Stimulated activated naive CD4-positive, alpha-beta T cell treated with Interleukin-2 at 50 U/mL for 16 hours (primary cell): ENCODE data around the gene SEMA4D.

Source experiments
- DNase-seq: peaks from one replicate; lab custom pipeline; 2025; lab: John Stamatoyannopoulos, UW

The SEMA4D gene

DNA sequence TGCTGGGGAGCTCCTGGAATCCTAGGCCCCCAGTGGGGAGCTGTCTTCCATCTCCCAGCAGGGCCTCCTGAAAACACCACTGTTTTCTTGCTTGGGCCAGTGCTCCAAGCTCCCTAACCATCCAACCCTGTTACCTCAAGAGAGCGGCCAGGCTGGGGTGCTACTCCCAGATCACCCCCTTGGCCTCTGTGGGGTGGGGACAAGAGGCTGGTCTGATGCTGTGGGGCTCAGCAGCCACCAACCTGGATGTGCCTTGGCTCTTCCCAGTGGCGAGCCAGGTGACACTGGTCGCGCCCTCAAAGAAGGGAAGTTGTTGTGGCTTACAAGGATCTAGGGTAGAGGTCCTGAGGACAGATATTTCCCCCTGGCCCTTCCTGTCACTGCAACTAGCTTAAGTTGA is 130.6 kb downstream of the SEMA4D start:
- no peak for DNase-seq

DNA sequence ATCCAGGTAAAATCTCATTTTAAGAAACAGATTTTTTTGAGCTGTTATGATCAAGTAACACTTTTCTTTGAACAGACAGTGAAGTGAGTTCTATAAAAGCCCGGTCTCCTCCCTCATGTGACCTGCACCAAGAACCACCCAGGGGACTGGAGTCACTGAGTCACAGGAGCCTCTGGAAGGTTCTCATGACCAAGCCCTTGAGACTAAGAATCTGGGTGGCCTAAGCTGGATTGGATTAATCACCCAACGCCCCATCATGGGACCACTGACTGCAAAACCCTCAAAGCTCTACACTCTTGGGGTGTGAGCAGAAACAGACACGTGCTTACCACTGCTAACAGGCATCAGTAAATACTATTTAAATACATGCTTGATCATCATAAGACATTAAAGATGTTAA is 131.2 kb downstream of the SEMA4D start:
- no peak for DNase-seq

DNA sequence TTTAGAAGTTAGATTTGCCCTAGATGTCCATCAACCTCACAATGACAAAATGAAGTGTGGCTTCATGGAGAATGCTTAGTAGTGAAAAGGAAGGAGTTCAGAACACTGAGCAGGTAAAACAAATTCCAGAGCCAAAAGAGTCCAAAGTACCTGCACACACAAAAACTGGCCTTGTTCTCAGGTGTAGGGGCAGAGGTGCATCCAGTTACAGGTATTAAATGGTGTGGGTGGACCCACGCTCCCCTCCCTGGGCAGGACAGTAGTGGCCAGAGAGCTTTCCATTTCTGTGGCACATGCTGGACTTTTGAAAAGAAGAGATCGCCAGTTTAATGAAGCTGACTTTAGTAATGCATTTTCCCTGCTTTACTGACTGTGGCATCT is 132.4 kb downstream of the SEMA4D start:
- DNase-seq, result no peak

DNA sequence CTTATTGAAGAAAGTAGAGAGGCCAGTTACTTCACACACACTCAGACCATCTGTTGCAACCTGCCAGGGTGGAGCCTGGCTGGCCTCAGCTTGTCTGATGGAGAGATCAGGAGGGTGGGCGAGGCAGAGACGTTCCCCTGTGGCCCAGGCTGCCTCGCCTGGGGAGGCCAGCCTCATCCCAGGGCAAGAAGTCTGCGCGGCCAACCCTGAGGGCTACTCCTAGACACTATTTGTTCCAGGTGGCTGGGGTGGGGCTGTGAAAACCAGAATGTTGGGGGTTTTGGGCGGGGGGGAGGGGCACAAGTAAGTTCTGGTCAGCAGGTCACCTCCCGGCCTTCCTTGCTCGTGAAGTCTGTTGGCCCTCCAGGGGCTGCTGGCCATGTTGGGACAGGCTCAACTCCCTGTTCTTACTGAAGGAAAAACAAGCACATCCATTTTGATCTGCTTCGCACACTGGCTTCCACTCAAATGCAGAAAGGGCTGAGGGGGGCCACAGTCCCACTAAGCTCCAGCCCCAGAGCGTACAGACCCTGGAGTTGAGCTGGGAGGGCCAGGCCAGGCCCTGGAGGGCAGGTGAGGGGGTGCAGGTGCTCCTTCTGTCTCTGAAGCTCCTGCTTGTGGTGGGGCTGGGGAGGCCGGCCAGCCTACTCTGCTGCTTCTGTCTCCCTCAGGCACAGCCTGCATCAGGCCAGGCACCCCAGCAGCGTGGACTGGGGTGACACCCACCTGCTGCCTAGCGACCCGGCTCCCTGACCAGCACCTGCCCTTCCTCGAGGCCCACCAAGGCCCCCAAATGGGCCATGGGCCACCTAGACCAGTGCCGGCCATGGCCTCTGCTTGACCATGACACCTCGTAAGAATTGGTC is 133.0 kb downstream of the SEMA4D start:
- DNase-seq, result no peak

DNA sequence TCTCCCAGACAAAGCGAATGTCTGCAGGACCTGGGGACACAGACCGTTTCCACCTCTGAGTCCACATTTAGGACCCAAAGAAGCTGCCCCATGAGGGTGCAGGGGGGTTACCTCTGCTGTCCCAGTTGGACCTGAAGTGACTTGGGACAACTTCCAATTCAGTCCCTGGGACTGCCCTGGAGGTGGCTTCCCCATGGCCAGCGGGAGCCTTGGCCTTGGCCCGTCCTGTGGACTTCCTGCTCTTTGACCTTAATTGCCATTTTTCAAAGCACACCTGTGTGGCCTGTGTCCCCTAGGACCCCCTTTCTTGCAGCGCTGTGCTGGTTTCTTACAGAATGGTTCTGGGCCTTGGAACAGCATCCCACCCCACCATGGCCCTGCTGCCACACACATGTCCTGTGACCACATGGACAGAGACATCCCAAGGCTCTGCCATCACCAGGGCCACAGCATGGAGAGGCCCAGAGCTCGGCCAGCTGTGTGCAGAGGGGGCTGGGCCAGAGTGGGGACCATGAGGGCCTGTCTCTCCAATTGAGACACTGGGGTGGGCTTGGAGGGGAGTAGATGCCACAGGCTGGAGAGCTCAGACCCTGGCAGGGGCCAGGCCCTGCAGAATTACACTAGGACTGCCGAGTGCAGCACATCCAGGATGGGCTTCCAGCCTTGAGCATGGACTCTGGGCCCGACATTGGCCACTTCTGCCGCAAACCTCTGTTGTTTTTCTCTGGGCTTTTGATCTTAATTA is 133.8 kb downstream of the SEMA4D start:
- DNase-seq, result no peak

DNA sequence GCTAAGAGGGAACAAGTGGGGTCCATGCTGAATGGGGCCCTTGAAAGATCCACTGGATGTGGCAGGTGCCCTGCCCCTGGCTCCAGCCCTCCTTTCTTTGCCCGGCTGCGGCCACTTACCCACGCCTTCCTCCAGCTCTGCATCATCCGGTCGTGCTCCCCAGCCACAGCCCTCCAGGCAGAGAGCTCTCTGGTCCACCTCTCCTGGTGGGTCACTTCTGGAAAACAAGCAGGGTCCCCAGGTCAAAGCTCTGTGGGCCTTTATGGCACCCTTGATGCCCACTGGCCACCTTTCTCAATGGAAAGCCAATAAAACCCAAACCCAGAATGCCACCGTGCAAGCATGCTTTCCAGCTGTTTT is 134.6 kb downstream of the SEMA4D start:
- DNase-seq, result no peak

- DNase-seq, result no peak
Measured at GRCh38 chr9:89362647-89363310, 135.1 kb downstream of the SEMA4D start.

GRCh38 chr9:89361816-89362646 is 135.9 kb downstream of the SEMA4D start:
- DNase-seq, result no peak

- no peak for DNase-seq
Measured at GRCh38 chr9:89361031-89361430, 136.9 kb downstream of the SEMA4D start.

DNA sequence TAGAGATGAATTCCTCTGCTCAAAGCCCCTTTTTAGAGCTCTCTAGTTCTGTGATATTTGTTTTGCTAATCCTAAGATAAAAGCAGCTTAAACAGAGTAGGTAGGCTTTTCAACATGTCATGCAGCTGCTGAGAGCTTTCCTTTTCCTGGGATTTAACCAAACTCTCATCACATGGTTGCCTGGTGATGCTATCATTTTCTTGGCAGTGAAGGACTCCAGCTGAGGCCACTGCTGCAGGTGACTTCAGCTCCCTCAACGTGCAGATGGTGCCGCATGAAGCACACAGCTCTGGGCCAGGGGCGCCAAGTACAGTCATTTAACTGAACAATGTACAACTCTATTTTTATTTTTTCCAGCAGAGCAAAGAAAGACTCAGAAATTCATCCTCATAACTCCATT is 137.4 kb downstream of the SEMA4D start:
- no peak for DNase-seq

- DNase-seq, result no peak
Measured at GRCh38 chr9:89359751-89360261, 138.1 kb downstream of the SEMA4D start.

DNA sequence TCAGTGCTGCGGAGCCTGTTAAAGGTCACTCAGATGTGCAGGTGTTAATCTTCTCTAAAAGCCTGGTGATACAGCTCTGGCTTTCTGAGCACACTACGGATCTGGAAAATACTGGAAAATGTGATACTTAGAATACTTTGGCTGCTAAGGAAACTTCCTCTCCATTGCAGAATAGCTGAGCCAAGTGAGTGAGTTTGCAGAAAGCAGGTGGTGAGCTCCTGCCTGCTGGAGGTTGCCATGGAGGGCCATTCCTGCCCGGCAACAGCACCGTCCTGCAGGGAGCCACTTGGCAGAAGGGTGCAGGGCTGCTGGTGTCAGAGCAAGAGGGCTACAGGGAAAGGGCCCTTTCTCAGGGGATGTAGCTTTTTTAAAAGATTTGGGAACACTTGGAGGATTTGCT is 138.9 kb downstream of the SEMA4D start:
- DNase-seq, result no peak

- no peak for DNase-seq
Measured at GRCh38 chr9:89358376-89358916, 139.5 kb downstream of the SEMA4D start.

DNA sequence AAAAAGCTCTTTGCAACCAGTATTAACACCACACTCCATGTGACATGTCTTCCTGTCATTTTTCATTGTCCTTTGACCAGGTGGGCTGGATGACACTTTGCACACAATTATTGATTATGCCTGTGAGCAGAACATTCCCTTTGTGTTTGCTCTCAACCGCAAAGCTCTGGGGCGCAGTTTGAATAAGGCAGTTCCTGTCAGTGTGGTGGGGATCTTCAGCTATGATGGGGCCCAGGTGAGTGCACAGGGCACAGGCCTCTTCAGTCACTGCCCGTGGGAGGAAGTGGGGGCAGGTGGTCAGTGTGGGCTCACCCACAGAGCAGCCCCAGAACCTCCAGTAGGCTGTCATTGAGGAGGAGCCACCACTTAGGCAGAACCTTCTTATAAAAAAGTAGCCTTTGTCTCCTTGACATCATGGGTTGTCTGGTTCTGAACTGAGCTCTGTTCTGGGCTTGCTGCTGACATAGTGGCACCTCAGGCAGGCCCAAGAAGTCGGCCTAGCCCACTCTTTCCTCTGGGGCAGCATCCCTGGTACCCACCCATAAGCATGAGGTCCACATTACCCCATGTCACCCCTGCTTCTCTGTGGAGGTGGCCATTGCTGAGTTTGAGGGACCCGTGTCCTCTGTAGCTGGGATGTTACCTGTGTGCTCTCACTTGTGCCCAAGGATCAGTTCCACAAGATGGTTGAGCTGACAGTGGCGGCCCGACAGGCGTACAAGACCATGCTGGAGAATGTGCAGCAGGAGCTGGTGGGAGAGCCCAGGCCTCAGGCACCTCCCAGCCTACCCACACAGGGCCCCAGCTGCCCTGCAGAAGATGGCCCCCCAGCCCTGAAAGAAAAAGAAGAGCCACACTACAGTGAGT is 140.3 kb downstream of the SEMA4D start:
- DNase-seq, result no peak

DNA sequence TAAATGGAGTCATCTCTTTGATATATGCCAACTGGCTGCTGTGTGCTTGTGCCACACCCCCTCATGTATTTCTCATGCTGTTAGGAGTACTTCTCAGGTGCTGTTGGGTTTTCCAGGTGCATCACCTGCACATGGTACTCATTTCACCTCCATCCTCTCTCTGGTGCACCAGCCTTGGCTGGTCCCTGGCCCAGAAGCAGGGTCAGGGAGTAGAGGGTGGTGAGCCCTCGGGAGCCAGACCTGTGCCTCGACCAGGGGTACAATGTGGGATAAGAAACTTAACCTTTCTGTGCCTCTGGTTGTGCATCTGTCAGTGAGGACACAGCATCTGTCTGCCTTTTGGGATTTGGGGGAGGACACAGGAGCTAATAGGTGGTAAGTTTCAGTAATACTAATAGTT is 141.1 kb downstream of the SEMA4D start:
- DNase-seq, result no peak

DNA sequence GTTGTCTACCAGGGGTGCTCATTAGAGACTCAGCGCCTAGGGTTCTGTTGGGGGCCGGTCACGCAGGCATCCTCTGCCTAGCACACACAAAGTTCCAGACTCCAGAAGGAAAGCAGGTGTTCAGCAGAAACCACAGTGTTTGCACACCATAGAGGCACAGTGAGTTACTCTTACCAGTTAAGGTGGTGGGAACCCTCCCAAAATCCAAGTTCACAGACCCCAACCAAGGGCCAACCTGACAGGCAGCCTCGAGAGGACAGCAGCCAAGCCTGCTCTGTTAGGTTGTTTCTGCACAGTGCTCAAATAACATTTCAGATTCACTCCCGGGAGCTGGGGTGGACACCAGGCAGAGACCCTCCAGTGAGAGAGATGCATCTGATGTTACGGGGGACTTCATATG is 143.4 kb downstream of the SEMA4D start:
- DNase-seq, result no peak

- no peak for DNase-seq
Measured at GRCh38 chr9:89353989-89354388, 143.9 kb downstream of the SEMA4D start.

DNA sequence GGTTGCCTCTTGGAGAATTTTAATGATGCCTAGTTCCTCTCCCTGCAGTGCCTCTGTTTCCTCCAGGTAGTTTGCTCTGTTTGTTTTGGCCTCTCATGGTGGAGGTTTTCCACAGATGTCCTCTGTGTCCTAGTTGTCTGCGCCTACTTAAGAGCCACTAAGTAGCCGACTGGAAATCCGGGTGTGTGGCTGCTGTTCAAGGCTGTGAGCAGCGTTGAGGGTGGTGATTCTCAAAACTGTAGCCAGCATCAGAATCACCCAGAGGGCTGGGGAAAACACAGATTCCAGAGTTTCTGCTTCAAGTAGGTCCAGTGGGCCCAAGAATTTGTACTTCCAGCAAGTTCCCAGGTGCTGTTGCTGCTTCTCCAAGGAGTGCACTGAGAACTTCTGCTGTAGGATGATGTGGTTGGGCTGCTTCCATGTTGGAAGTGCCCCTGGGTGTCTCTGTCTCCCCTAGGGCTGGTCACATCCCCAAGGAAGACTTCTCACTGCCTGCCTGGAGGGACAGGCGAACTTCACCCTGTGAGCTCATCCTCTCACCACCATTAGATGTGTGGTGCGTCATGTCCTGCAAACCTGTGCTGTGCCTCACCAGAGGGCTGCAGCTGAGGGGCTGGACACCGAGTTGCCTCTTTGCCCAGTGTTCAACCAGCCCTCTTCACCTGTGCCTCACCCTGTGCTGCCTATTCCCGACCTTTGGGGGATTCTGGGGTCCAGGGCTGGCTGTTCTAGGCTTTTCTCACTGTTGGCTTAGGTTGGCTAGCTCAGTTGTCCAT is 144.9 kb downstream of the SEMA4D start:
- DNase-seq, result no peak

DNA sequence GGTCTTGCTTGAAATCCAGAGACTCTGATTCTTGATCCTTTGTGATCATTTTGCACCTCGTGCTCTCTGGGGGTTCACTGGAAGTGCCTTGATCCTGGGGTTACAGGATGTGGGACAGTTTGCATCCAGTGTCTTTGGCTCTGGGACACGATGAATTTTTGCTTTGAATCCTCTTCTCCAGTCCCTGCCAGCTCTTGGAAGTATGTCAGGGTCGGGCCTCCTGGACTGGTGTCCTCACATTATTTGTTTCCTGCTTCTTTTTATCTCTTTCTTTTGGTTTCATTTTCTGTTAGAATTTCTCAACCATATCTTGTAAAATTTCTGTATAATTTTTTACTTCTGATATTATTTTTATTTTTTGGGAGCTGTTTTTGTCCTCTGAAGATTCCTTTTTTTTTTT is 145.5 kb downstream of the SEMA4D start:
- no peak for DNase-seq
